GM21529 (cell line): Measurements from ENCODE around the gene RIMKLB.
A peak's percentile ranks its signal among the peaks of the same experiment; 100 is the strongest.

Experiments
- ATAC-seq: cut with Tn5 transposase; IDR thresholded peaks from one replicate; pipeline ENCODE4 v1.9.1; 2021; ENCODE audit not compliant: unreplicated experiment

The RIMKLB gene

DNA sequence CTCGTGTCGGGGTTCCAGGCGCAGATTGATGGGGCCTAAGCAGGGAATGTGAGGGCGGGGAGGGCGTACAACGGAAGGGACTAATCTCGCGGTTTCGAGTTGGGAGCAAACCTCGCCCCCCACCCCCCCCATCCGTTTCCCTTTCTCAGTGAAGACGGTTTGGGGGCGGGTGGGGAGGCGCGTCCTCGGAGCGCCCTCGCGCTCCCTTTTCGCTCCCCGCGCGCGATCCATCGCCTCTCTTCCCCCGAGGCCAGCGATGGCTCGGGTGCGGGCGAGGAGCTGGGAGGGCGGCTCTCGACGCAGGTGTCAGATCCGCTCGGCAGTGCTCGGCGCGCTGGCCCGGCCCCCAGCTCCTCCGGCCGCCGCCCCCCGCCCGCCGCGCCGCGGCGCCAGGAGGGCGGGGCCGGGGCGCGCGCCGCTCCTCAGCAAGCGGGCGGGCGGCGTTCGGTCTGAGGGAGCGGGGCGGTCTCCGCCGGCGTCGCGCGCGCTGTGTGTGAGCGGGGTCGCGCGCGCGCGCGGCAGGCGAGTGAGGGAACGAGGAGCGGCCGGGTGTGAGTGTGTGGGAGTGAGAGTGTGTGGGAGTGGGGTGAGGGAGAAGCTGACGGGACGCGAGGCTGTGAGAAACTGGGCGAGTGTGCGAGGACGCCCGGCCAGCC, at the start of gene RIMKLB:
RIMKLB (plus strand) TSS at position 516 of the 656 bp plus-strand sequence. CDS start 15,876 bp downstream, outside the sequence.
- ATAC-seq = peak; percentile 78

DNA sequence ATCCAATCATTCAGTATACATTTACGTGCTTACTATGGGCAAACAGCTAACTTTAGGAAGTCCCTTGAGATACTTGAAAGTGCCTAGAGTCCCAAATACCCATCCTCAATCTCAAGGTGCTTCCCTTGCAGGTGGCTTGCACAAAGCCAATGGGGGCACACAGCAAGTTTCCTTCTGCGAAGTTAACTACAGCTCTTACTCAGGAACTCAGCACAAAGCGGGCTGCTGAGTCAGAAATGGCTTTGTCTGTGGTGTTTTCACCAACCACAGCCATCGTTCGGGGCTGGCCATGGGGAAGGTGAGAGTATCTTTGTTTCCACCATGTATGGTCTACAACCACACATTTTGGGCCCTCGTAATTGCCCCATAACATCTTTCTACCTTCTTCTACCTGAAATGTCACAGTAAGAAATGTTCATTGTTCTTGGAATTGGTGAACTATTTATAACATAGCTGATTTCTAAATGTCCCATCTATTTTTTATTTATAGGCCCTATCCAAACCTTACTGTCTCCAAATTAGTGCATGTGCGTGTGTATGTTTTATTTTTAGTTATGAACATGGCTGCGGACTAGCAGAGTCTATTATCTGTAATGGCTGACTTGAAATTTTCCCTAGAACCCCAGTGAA, 49.1 kb upstream of the RIMKLB start:
- peak; percentile 81 for ATAC-seq

DNA sequence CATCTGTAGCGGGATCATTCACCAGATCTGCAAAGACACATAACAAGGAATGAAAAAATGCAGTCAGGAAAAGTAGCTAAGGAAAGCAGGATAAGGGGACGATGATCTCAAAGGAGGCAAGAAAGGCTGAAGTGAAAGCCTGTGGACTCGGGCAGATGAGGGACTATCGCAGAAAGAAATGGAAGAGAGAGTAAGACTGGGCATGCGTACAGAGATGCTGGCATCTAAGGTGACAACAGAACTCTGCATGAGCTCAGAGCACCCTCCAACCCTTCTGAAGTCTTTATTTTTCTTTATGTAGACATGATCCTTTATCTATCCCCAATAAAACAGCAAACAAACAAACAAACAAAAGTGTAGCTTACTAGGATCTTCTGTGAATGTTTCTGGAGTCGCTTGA, 42.4 kb upstream of the RIMKLB start:
- no peak for ATAC-seq

DNA sequence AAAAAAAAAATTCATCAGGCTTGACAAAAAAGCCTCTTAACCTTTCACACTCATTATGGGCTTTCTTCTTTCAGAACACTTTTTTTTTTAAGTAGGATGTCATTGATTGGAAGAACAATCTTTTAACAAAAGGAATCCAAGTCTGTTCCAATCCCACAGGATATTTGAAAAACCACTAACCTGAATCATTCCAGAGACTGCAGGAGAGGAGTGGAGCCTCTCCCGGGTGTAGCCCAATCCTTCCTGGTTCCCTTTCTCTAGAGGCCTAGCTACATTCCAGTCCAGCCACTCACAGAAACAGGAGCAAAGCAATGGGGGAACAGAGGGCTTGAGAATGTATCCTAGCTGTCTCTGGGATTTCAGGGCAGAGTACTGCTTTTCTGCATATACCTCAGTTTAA, 39.4 kb upstream of the RIMKLB start:
- ATAC-seq = no peak

GRCh38 chr12:8661016-8661415, 36.8 kb upstream of the RIMKLB start:
- ATAC-seq = no peak

- no peak for ATAC-seq
These were observed 36.0 kb upstream of the RIMKLB start for GRCh38 chr12:8661751-8662150.

DNA sequence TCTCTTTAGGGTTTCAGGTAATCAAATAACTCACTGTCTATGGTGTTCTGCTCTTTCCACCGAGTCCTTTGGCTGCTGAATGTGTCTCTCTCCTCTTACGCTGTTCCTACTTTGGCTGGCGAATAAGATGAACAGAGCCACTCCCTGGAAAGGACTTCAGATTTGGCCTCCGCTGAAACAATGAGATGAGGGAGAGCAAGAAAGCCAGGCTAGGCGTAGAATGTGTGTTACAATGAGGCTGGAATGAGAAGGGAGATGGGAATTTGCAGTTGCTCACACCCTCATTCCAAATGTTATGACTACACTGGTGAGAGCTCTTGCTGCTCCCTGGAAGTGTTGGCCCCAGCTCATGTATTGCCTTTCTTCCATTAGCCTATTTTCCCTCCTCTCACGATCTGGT, 35.2 kb upstream of the RIMKLB start, which contains the start of gene MFAP5:
MFAP5 (minus strand) TSS at position 234 of the 400 bp plus-strand sequence. CDS start 722 bp downstream, outside the sequence.
- no peak for ATAC-seq

DNA sequence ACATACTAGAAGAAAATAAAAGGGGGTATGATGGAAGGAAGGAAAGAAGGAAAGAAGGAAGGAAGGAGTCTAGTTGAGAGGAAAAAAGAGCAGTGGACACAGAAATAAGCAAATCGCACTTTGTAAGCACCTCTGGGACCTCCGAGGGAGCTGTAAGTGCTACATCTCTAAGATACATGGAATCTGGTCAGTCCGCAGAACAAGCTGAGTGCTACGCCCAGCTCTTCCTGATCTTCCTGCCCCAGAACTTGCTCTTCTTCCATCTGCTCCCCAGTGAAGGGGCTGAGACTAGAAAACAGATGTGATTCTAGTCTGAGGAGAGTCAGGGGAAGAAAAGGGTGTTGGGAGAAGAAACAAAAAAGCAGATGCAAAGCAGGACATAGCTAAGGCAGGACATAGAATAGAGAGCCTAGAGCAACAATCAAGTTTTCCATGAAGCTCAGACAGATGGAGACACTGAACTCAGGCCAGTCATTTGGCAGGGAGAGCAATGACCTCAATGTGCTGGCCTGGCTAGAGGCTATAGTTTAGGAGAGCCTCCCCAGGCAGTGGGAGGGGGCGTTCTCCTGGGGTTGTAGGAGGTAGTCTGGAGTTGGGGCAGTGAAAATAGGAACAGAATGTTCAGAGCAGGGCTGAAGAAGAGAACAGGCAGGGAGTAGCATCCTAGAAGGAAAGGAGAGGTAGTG, 33.4 kb upstream of the RIMKLB start:
- ATAC-seq = no peak

DNA sequence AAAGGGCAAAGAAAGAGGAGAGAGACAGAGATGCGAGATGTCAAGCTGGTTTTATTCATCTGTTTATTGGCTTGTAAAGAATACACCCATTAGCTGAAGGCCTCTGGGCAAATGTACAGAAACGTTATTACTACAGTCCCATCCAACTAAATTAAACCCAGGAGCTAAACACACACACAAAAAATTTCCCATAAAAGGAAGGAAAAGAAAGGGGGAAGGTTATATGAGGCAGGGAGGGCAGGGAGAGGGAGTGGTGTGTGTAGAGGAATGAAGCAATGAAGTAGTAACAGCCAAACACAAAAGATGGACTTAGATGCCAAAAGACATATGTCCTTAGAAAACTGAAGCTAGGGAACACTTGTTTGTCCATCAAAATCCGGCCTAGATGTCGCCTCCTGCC, 32.0 kb upstream of the RIMKLB start:
- ATAC-seq = no peak

DNA sequence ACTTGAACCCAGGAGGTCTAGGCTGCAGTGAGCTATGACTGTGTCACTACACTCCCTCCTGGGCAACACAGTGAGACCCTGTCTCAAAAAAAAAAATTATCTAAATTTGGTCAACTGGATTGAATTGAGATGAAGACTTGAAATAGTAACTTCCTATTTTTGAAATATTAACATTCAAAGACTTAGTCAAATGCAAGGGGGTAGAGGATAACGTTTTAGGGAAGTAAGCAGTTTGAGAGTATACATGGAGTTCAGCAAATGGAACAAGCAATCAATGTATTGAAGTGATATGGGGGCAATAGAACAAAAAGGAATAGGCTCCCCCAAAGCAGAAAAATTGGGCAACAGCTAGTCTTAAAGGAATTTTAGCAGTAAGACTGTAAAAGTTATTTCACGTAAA, 30.5 kb upstream of the RIMKLB start:
- no peak for ATAC-seq

GRCh38 chr12:8668441-8668840, 29.4 kb upstream of the RIMKLB start:
- no peak for ATAC-seq

- ATAC-seq = no peak
These were observed 25.4 kb upstream of the RIMKLB start for GRCh38 chr12:8672381-8672780.

GRCh38 chr12:8675591-8676036, 22.2 kb upstream of the RIMKLB start:
- no peak for ATAC-seq

DNA sequence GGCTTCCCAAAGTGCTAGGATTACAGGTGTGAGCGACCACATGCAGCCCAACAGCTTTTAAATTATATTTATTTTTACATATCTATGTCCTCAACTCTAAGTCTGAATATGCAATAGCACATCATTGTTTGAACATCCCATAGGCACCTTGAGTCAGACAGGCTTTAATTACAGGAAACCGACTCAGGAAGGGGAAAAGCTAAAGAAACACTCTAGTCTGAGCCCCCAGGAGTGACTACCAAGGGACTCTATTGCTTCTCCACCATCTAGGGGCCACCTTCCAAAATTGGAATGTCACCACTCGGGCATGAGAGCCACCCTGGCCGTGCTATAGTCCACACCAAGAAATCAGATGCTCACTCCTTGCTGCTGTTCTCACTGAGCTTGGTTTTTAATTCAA, 21.1 kb upstream of the RIMKLB start:
- no peak for ATAC-seq

GRCh38 chr12:8677362-8677761, 20.4 kb upstream of the RIMKLB start:
- ATAC-seq = no peak

DNA sequence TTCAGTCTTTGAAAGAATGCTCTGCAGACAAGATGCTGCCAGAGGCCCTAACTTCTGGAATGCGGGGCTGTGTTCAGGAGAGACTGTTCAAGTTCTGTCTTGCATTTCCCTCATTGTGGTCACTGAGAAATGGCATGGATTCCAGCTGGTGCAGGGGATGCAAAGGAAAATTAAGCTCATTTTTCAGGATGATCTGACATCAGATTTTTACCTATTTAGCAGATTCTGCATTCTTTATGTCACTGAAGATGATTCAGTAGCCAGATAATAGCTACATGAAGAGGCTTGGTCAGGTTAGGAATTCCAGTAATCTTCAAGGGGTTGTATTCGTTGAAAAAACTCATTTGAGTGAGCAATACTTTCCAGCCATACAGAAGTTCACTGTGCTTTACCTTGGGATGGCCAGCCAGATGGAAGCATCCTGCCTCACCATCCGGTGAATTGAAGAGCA, 19.1 kb upstream of the RIMKLB start:
- ATAC-seq = no peak

DNA sequence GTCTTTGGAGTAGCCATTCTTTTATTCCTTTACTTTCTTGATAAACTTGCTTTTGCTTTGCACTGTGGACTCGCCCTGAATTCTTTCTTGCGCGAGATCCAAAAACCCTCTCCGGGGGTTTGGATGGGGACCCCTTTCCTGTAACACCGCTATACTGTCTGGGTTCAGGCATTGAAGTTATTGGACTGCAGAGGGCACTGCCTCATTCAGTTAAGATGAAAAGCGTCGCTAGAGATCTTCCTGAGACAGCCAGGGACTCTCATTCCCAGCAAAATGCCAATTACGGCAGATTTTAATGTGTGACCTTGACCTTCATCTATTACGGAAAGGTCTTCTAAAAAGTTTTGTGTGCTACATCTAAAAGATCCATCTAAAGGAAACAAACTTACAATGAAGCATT, 17.3 kb upstream of the RIMKLB start:
- ATAC-seq = no peak

GRCh38 chr12:8681129-8681884, 16.5 kb upstream of the RIMKLB start:
- ATAC-seq = no peak

- ATAC-seq = no peak
These were observed 12.7 kb upstream of the RIMKLB start for GRCh38 chr12:8685051-8685450.

GRCh38 chr12:8687846-8688601, 9.8 kb upstream of the RIMKLB start:
- ATAC-seq = no peak

GRCh38 chr12:8689681-8690080, 8.1 kb upstream of the RIMKLB start:
- no peak for ATAC-seq
